Left renal pelvis (tissue), 4 donors: ENCODE data around the gene PLEKHG5. TPM values are rescaled to one million over a fixed set of nuclear protein-coding genes. Genes with fewer than 3 reads are reported as not detected.
"Not testable (repeated sequence)": the region's sequence is repeated elsewhere in the genome, so short reads cannot be mapped to it uniquely, and the experiment has no call there.

ENCODE experiments used
- DNase-seq, 4 donors: peaks; one replicate each; pipeline ENCODE4 v3.0.0-alpha.2; 2013; ENCODE audit warnings: low read depth in 4 of 4, low spot score in 3 of 4
- polyA plus RNA-seq, 4 donors: library from polyadenylated mRNA; unstranded; fragments of 120-200 nt; gene quantifications; one replicate each; pipeline ENCODE4 v1.2.1, GENCODE V29; 2013; ENCODE audit not compliant: insufficient read length in 4 of 4

PLEKHG5 gene
- polyA plus RNA-seq, 4 donors: 10.9 to 23.5 (median 14.0) TPM

DNA sequence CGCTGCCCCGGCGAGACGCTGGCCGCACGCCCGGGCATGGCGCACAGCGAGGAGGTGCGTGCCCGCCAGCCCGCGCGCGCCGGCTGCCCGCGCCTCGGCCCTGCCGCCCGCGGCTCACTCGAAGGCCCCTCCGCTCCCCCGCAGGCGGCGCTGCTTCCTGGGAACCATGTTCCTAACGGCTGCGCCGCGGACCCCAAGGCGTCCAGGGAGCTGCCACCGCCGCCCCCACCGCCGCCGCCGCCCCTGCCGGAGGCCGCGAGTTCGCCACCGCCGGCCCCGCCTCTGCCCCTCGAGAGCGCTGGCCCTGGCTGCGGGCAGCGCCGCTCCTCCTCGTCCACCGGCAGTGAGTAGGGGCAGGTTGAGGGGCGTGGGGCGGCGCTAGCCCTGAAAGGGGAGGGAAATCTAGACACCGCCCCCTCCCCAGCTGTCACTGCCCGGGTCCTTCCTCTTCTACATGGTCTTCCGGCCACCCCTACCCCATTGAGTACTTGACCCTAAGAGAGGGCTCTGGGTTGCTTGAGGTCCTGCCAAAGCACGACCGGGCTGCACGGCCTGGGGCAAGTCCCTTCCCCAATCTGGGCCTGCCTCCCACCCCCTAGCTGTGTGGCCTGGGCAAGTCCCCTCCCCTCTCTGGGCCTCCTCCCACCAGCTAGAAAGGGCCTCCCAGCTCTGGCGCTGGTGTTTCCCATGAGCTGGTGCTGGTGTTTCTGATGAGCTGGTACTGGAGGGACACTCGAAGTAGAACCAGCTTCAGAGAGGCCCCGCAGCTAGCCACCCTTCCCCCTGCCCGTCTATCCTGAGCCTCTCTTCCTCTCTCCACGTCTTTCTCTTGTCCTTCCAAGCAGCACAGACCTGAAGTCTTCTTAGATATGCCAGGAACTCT, 42.5 kb downstream of the PLEKHG5 start:
- no peak for DNase-seq

DNA sequence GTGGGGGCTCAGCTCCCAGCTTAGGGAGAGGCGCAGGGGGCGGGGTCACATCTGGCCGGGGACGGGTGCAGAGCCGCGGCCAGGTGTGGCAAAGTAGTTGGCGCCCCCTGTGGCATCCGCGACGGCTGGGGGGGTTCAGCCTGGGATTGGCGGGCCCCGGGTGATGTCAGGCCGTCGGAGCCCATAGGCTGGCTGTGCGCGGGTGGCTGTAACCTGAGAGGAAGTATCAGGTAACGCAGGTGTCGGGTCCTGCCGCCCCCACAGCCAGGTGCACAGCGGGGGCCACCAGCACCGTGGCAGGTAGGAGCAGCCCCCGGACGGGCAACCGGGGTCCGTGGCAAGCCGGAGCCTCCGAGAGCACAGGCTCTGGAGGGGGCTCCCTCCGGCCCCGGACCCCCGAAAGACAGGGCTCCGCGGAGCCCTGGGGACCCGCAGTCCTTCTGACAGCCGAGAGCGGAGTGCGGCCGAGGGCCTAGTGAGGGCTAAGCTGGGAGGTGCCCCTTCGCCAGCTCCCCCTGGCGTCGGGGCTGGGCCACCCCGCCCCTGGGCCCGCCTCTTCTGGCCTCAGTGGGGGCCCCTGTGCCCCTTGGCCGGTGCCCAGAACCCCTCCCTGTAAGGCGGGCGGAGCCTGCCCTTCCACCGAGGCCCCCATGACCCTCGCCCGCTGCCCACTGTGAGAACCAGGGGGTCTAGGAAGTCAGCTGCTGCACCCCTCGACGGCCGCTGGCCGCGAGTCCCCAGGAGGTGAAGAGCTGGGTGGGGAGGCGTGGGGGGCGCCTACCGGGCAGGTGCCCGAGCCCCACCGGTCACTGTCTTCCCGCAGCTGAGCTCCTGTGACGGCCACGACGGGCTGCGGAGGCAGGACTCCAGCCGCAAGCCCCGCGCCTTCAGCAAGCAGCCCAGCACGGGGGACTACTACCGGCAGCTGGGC, 43.4 kb downstream of the PLEKHG5 start:
- no peak for DNase-seq

DNA sequence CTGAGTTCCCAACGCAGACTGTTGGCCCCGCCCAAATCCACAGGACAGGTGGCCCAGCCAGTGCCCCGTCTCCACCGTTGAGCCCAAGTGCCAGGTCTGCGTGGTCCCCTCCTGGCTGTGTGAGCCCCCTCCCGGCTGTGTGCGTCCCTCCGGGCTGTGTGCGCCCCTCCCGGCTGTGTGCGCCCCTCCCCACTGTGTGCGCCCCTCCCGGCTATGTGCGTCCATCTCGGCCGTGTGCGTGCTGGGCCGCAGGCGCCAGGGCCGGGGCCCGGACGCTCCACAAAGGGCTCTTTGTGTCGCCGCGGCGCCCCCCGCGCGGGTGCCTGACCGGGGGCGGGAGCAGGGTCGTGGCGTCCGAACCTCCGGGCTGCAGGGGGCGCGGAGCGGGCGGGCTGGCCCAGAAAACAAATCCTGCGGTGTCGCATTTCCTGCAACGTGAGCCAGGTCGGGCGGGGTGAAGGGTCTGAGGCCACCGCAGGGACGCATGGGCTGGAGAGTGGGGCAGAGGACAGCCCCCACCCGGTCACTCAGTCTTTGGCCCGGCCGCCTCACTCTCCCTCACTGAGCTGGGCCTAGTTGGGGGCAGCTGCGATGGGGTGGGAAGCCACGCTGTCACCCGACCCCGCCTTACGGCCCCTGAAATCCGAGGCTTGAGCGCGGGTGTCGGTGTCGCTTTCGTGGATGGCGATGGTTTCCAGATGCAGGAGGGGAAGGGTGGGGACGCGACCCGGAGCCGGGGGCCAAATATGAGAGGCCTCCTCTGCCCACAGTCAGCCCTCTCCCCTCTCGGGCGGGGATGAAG, 44.2 kb downstream of the PLEKHG5 start:
- DNase-seq: no peak

DNA sequence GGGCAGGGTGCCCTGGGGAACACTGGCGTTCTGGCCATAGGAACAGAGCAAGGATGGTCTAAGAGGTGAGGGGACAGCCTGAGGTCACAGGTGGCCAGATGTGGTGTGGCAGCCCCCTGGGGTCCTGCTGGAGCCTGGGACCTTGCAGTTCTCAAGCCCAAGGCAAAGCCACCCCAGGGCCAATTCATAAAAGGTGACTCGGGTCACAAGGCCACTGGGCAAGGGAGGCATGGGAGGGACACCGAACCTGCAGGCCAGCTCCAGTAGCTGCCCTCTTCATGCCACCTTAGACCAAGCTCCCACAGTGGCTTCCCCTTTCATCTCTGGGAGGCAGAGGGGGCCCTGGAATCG, 44.8 kb downstream of the PLEKHG5 start:
- DNase-seq: no peak

DNA sequence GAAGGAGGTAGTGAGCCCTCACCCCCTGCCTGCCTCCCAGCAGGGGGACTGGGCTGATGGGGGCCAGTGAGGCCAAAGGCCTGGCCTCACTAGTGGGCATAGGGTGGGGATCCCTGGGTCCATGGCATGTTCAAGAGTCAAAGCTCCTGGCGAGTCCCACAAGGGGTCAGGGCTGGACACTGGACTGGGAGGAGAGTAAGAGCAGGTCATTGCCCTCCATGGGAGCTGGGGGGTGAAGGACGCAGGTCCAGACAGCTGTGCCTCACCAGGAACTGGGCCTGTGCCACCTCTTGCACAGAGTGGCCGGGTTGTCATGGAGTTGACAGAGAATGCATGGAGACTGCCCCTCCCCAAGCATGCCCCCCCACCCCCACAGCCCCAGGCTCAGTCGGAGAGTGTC, 45.5 kb downstream of the PLEKHG5 start:
- DNase-seq: not testable (repeated sequence)

DNA sequence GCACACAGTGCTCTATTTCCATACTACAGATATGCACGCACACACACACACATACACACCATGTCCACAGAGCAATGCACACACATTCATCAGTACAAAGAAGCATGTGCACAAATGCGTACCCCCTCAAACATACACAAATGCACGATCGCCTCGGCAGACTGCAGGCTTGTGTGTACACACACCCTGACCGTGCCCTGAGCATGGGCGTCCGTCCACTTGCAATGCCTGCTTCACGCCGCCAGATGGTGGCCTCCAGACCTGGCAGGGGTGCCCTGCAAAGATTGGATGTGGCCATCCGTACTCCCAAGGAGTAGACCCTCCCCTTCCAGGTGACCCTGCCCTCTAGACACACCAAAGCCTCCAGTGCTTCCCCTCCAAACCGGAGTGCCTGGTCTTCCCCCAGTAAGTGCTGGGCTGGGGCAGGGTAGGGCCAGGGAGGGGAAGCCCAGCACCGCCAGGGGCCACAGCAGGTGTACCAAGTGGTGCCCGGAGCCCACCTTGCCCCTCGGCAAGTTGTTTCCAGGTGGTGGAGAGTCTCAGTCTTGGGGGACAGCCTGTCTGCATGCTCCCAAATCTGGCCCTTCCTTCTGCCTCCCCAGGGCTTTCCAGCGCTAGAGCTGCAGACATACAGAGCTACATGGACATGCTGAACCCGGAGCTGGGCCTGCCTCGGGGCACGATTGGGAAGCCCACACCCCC, 46.3 kb downstream of the PLEKHG5 start:
- no peak for DNase-seq

DNA sequence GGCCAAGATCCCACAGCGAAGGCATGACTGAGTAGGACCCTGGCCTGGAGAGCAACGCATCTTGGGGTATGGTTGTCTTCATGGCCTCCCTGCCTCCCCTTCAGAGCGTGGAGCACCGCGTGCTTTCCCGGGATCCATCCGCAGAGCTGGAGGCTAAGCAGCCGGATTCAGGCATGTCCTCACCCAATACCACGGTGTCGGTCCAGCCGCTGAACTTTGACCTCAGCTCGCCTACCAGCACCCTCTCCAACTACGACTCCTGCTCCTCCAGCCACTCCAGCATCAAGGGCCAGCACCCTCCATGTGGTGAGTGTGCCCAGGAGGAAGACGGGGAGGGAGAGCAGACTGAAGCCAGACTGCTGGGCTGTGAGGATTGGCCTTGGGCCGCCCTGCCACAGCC, 47.1 kb downstream of the PLEKHG5 start:
- DNase-seq: no peak

DNA sequence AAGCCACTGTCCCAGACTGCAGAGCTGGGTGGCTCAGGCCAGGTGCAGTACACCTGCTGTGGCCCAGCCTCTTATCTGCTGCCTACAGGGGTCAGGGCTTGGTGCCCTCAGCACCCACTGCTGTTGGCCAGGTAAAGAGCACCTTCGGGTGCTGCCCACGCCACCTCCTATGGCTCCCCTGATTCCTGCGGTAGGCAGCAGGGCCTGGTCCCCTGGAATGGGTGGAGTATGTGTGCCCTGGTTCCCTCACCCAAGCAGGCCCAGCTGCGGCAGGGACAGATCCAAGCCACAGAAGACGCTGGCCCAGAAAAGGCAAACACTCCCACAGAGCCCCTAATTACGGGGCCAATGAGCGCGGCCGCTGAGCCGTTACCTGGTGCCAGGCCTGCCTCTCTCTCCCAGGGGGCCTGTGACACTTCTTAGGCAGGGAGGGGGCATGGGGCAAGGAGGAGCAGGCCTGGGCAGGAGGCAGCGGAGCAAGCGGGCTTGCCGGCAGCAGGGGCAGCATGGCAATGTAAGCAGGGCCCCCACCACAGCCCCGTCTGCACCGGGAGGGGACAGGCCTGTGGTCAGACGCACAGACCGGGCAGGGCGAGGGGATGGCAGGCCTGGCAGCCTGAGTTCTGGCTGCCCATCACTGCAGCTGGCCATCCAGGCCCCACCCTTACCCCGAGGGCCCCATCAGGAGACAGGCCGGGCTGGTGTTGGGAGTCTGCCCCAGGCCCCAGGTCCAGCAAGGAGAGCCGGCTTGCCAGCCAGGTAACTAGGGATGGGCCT, 47.9 kb downstream of the PLEKHG5 start:
- DNase-seq: no peak

DNA sequence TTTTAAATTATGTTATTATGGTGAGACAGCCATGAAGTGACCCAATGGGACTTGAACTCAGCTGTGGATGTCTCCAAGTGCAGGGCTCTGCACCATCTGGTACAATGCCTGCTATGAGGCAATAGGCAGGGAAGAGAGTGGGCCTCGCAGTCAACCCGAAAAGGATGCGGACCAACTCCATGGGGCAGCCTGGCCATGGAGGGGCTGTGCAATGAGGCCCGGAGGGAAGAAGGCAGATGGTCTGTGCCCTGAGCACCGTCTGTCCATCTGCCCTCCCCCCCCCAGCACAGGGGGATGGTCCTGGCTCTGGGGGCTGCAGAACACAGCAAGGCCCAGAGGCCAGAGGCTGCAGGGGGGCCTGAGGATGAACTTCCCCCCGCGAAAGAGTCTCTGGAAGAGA, 49.9 kb downstream of the PLEKHG5 start:
- DNase-seq: no peak

DNA sequence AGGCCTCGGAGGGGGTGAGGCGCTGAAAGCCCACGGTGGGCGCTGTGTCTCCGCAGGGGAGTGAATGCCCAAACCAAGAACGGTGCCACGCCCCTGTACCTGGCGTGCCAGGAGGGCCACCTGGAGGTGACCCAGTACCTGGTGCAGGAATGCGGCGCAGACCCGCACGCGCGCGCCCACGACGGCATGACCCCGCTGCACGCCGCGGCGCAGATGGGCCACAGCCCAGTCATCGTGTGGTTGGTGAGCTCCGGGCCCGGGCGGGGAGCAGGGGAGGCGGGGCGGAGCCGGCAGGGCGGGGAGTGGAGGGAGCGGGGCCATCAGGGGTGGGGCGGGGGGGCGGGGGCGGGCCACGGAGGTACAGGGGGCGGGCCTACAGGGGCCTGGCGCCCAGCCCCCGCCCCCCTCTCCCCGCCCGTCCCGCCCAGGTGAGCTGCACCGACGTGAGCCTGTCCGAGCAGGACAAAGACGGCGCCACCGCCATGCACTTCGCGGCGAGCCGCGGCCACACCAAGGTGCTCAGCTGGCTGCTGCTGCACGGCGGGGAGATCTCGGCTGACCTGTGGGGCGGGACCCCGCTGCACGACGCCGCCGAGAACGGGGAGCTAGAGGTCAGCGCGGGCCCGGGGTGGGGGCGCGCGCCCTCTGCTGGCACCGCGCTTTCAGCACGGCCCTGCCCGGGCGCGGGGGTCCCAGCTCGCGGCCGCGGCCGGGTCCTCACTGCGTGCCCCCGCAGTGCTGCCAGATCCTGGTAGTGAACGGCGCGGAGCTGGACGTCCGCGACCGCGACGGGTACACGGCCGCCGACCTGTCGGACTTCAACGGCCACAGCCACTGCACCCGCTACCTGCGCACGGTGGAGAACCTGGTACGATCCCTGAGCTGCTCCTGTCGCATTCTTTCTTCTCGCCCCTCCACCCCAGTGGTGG, 51.0 kb downstream of the PLEKHG5 start:
- no peak for DNase-seq

DNA sequence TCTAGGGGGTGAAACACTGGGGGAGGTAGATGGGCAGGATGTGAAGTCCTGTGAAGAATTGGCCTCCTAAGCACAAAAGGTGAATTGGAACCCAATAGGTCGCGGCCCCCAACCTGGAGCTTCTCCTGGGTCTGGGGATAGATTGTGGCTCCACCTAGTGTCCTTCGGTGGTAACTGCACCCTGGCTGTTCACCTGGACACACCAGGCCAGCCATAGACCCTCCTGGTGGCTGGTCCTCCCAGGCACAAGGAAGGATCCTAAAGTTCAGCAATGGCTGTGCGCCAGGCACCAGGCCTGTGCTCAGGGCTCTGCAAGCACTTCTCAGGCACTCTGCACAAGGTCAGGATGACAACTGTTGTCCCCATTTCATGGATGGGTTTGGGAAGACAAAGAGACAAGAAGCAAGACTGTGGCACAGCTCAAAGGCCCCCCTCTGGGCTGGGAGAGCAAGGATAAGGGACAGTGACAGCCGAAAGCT, 53.4 kb downstream of the PLEKHG5 start:
- DNase-seq: no peak

DNA sequence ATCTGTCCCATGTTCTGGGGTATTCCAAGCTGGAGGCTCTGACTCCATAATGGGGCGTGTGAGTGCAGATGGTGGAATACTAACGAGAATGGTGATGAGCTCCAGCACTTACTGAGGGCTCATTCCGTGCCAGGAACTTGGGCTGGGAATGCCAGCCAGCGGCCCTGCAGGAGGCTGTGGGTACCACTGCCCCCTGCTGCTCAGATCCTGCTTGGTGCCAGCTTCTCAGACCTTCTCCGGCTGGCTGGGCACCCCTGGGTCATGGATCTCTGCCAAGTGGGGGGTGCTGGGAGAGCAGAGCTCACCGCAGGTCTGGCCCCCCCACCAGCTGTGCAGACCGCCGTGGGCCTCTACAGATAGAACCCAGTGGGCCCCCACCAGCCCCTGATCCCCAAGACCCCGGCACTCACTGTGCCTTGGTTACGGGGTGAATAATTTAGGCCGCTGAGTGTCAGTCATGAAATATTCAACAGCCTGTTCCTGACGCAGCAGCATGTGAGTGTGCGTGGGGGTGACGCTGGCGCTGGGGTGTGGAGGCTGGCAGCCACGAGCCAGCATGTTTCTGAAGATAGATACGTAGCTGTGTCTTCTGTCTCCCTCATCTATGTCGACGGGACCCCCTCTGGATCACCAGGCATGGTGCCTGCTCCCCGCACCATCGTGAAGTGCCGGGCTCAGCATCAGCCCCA, 54.3 kb downstream of the PLEKHG5 start:
- not testable (repeated sequence) for DNase-seq

DNA sequence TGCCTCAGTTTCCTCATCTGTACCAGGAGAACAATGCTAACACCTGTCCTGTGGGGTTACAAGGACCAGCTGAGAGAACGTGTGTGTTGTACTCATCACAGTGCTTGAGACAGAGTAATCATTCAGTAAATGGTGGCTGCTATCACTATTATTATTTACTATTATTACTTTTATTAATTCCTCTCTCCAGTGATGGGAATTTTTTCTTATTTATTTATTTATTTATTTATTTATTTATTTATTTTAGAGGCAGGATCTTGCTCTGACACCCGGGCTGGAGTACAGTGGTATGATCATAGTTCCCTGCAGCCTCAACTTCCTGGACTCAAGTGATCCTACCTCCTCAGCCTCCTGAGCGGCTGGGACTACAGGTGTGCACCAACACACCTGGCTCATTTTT, 55.2 kb downstream of the PLEKHG5 start:
- not testable (repeated sequence) for DNase-seq

DNA sequence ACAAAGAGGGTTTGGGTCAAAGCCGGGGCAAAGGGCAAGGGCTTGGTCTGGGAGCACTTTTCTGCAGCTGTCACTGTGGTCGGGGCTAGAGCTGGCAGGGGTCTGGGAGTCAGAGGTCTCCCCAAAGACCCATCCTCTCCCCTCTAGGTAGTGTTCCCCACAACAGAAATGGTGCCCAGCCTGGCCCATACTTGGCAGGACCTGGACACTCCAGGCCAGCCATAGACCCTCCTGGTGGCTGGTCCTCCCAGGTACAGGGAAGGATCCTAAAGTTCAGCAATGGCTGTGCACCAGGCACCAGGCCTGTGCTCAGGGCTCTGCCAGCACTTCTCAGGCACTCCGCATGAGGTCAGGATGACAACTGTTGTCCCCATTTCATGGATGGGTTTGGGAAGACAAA, 55.9 kb downstream of the PLEKHG5 start:
- DNase-seq: no peak

DNA sequence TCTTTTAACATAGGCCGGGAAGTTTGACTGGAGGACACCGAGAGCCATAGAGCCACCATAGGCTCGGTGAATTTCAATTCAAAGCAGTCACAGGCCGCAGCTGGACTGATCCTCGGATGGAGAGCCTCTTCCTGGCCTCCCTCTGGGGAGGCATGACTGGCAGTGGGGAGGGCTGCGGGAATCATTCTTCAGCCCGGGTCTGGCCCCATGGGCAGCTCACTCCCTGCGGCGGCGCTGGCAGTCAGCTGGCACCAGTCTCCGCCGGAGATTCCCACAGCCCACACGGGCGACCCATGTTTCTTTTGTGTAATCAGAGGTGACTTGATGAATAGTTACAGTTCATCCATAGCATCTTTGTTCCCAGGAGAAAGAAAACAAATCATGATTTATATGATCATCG, 56.3 kb downstream of the PLEKHG5 start:
- no peak for DNase-seq

DNA sequence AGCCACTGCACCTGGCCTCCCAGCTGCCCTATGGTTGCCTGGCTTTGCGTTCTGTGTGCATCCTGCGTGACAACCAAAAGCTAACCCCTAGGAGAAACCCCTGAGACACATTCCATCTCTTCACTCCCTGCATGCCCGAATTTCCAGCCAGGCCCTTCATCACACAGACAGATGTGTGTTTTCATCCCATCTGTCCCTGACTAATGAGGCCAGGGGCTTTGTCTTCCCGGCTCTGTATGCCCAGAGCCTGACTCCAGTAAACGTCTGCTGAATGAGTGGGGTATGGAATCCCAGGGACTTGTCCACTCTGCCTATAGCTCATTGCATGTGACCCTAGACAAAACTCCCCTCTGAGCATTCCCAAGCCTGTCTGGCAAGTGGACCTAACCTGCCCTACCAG, 57.3 kb downstream of the PLEKHG5 start:
- DNase-seq: no peak
